ENCODE data around the gene TMEM200A.

- peak; percentile 86 to 91 for TF ChIP-seq CTCF (conservative IDR thresholded peaks at IDR 0.05 in 1 of 2, IDR thresholded peaks at IDR 0.05 in 1 of 2; ENCODE audit: low read depth in 1 of 2, low read length in 2 of 2)
- no peak for TF ChIP-seq EZH2 (IDR thresholded peaks at IDR 0.05; ENCODE audit: low read length, missing control alignments)
These were observed 43.0 kb upstream of the TMEM200A start for GRCh38 chr6:130322673-130323268.
